ENCODE data around the gene PTPN7. TPM values are rescaled to one million over a fixed set of nuclear protein-coding genes. Genes with fewer than 3 reads are reported as not detected.

The PTPN7 gene
- total and polyA plus RNA-seq, 2 donors (not counting 3 experiments of a cell fraction or from before 2014, with no cell fraction given), result 0.86 to 1.8 TPM

- Histone ChIP-seq H3K9me3 (replicated peaks; ENCODE audit: control insufficient read depth, insufficient read depth, low read length) (no peaks in the 10 kb centered on the region), H3K4me2 (ENCODE audit: insufficient read depth, low read length) (no peak overlapping the region), H3K27me3 (ENCODE audit: control insufficient read depth in 2 of 2, insufficient read depth in 2 of 2, low read length in 2 of 2) (peaks cover 13 to 14% of the 10 kb centered on the region in 2 experiments), H3K36me3 (ENCODE audit: control insufficient read depth in 2 of 2, extremely low read depth in 1 of 2, insufficient read depth in 2 of 2, low read length in 2 of 2) (no peaks in the 10 kb centered on the region), H4K20me1 (replicated peaks; ENCODE audit: control insufficient read depth, extremely low read depth, insufficient read depth, low read length) (no peaks in the 10 kb centered on the region), H3K27ac (ENCODE audit: insufficient read depth, low read depth, low read length) (no peak overlapping the region), H3K79me2 (ENCODE audit: control insufficient read depth, insufficient read depth, low read length) (no peaks in the 10 kb centered on the region), H3K4me1 (ENCODE audit: control insufficient read depth, extremely low read depth, insufficient read depth, low read length) (no peaks in the 10 kb centered on the region), H3K9me1 (replicated peaks; ENCODE audit: control insufficient read depth, extremely low read depth, insufficient read depth, low read length) (no peaks in the 10 kb centered on the region), H3K9ac (replicated peaks; ENCODE audit: extremely low read depth, insufficient read depth, low read length) (no peak overlapping the region), H2AFZ (ENCODE audit: low read depth, low read length) (no peak overlapping the region), H3K4me3 (replicated peaks in 1 of 3; ENCODE audit: insufficient read depth in 1 of 3, low read depth in 1 of 3, low read length in 3 of 3) (no peak overlapping the region)
- ChIA-PET CTCF (no interaction called here), POLR2A (no interaction called here)
- FAIRE-seq (no peak), DNase-seq (ENCODE audit: low read depth, low spot score) (no peak)
- TF ChIP-seq MYC (IDR thresholded peaks at IDR 0.05; ENCODE audit: low read depth, low read length) (no peak), CTCF (IDR thresholded peaks at IDR 0.05; ENCODE audit: extremely low read depth in 1 of 2, insufficient read depth in 1 of 2, low read depth in 1 of 2, low read length in 2 of 2) (no peak), POLR2AphosphoS5 (IDR thresholded peaks at IDR 0.05; ENCODE audit: insufficient read depth, low read depth, low read length) (no peak), FOS (IDR thresholded peaks at IDR 0.05; ENCODE audit: borderline replicate concordance, insufficient read depth, low read length) (no peak), POLR2A (IDR thresholded peaks at IDR 0.05; ENCODE audit: low read depth, low read length) (no peak), MAX (IDR thresholded peaks at IDR 0.05; ENCODE audit: insufficient read depth, insufficient read length) (no peak), JUN (IDR thresholded peaks at IDR 0.05; ENCODE audit: borderline replicate concordance, insufficient read depth, insufficient read length, low read depth) (no peak), EZH2 (IDR thresholded peaks at IDR 0.05; ENCODE audit: borderline replicate concordance, low read depth, low read length, severe bottlenecking) (no peak), GATA2 (IDR thresholded peaks at IDR 0.05; ENCODE audit: insufficient read depth, insufficient read length, low read depth, low read length) (no peak)
- dilution Hi-C loops (cut with MboI; ENCODE audit: extremely low pct_ligation_motif_present, low sequenced_read_pairs) (loop anchor here (25.0 kb wide), 1 partner anchor 104 kb away; no protein-coding TSS in a partner anchor), intact Hi-C loops (cut with micrococcal nuclease) (no loop called here)
- BruUV-seq (replicated peaks), result no TSS peak
Measured at GRCh38 chr1:202208351-202208857, 48.0 kb upstream of the PTPN7 start.

All from endothelial cell of umbilical vein (primary cell).